H9 (cell line): ENCODE measurements around the gene PRSS50. TPM values are rescaled to one million over a fixed set of nuclear protein-coding genes. Genes with fewer than 3 reads are reported as not detected.
A peak's percentile ranks its signal among the peaks of the same experiment; 100 is the strongest.

Source experiments
- DNase-seq: peaks from one replicate; pipeline ENCODE4 v3.0.0-alpha.2; 2017
- H2AFZ ChIP-seq: one replicate; pipeline ENCODE4 v1.6.1; 2013; ENCODE audit warnings: mild to moderate bottlenecking, low read length, control low read depth, moderate library complexity
- H2AK5ac ChIP-seq: 2 replicates; pipeline ENCODE4 v1.6.1; 2013; ENCODE audit warnings: low read length, control low read depth, mixed read lengths; ENCODE audit not compliant: insufficient read length
- H2BK120ac ChIP-seq: one replicate; pipeline ENCODE4 v1.6.1; 2013; ENCODE audit warnings: low read depth, mild to moderate bottlenecking, low read length, control low read depth, inconsistent platforms; ENCODE audit not compliant: poor library complexity, severe bottlenecking
- H2BK12ac ChIP-seq: 2 replicates; pipeline ENCODE4 v1.6.1; 2013; ENCODE audit warnings: low read length, control low read depth, mixed read lengths, low read depth; ENCODE audit not compliant: insufficient read length
- H2BK15ac ChIP-seq: 2 replicates; pipeline ENCODE4 v1.6.1; 2013; ENCODE audit warnings: low read depth, low read length, control low read depth
- H2BK20ac ChIP-seq: one replicate; pipeline ENCODE4 v1.6.1; 2013; ENCODE audit warnings: low read depth, mild to moderate bottlenecking, low read length, control low read depth, inconsistent platforms; ENCODE audit not compliant: poor library complexity, severe bottlenecking
- H2BK5ac ChIP-seq: 2 replicates; pipeline ENCODE4 v1.6.1; 2013; ENCODE audit warnings: low read length, control low read depth, mixed read lengths; ENCODE audit not compliant: insufficient read length
- H3K14ac ChIP-seq: 2 replicates; pipeline ENCODE4 v1.6.1; 2013; ENCODE audit warnings: low read length, control low read depth; ENCODE audit not compliant: insufficient read depth
- H3K18ac ChIP-seq: 2 replicates; pipeline ENCODE4 v1.6.1; 2013; ENCODE audit warnings: low read depth, mild to moderate bottlenecking, mixed read lengths, low read length, control low read depth; ENCODE audit not compliant: insufficient read length
- H3K23ac ChIP-seq: 2 replicates; pipeline ENCODE4 v1.6.1; 2013; ENCODE audit warnings: low read length, control low read depth, mixed read lengths, low read depth; ENCODE audit not compliant: insufficient read length
- H3K23me2 ChIP-seq: 2 replicates; pipeline ENCODE4 v1.6.1; 2013; ENCODE audit warnings: low read depth, mild to moderate bottlenecking, mixed read lengths, low read length, control low read depth; ENCODE audit not compliant: insufficient read length, poor library complexity, severe bottlenecking
- H3K27ac ChIP-seq: 2 replicates; pipeline ENCODE4 v1.5.1; 2013; ENCODE audit warnings: low read length, control low read depth, mixed read lengths, low read depth; ENCODE audit not compliant: insufficient read length
- H3K27me3 ChIP-seq: 2 replicates; pipeline ENCODE4 v1.6.1; 2013; ENCODE audit warnings: low read length, control low read depth, inconsistent platforms; ENCODE audit not compliant: insufficient read depth
- H3K4ac ChIP-seq: 2 replicates; pipeline ENCODE4 v1.6.1; 2013; ENCODE audit warnings: low read depth, mild to moderate bottlenecking, control low read depth, inconsistent platforms, low read length, moderate library complexity
- H3K4me1 ChIP-seq: 2 replicates; pipeline ENCODE4 v1.6.1; 2013; ENCODE audit warnings: low read length, control low read depth, inconsistent platforms; ENCODE audit not compliant: insufficient read depth
- H3K4me2 ChIP-seq: 2 replicates; pipeline ENCODE4 v1.6.1; 2013; ENCODE audit warnings: low read length, control low read depth, mixed read lengths; ENCODE audit not compliant: insufficient read length, insufficient read depth
- H3K56ac ChIP-seq: 2 replicates; pipeline ENCODE4 v1.6.1; 2013; ENCODE audit warnings: low read depth, mild to moderate bottlenecking, mixed read lengths, low read length, control low read depth; ENCODE audit not compliant: insufficient read length
- H3K79me1 ChIP-seq: 2 replicates; pipeline ENCODE4 v1.6.1; 2013; ENCODE audit warnings: low read depth, mild to moderate bottlenecking, moderate library complexity, low read length, control low read depth, inconsistent platforms; ENCODE audit not compliant: insufficient read depth, poor library complexity, severe bottlenecking
- H3K79me2 ChIP-seq: 2 replicates; pipeline ENCODE4 v1.6.1; 2013; ENCODE audit warnings: low read length, control low read depth, inconsistent platforms; ENCODE audit not compliant: insufficient read depth
- H3K9ac ChIP-seq: 2 replicates; pipeline ENCODE4 v1.6.1; 2013; ENCODE audit warnings: low read length, control low read depth, mixed read lengths; ENCODE audit not compliant: insufficient read length; ENCODE audit errors: extremely low read depth
- H3K9me3 ChIP-seq: one replicate; pipeline ENCODE4 v1.6.1; 2013; ENCODE audit warnings: low read depth, low read length, inconsistent platforms; ENCODE audit not compliant: control insufficient read depth
- H3T11ph ChIP-seq: one replicate; pipeline ENCODE4 v1.6.1; 2013; ENCODE audit warnings: mild to moderate bottlenecking, low read length, control low read depth, inconsistent platforms
- H4K20me1 ChIP-seq: one replicate; pipeline ENCODE4 v1.6.1; 2013; ENCODE audit not compliant: control insufficient read depth, insufficient read length, insufficient read depth
- H4K5ac ChIP-seq: 2 replicates; pipeline ENCODE4 v1.6.1; 2013; ENCODE audit warnings: low read depth, mild to moderate bottlenecking, mixed read lengths, low read length, control low read depth; ENCODE audit not compliant: insufficient read length
- H4K8ac ChIP-seq: replicated peaks from 2 replicates; pipeline ENCODE4 v1.6.1; 2013; ENCODE audit warnings: low read length, control low read depth, mixed read lengths, low read depth; ENCODE audit not compliant: insufficient read length
- H4K91ac ChIP-seq: 2 replicates; pipeline ENCODE4 v1.6.1; 2013; ENCODE audit warnings: low read depth, mild to moderate bottlenecking, moderate library complexity, mixed read lengths, low read length, control low read depth; ENCODE audit not compliant: insufficient read length
- H3K27ac Mint-ChIP-seq, 3 experiments: 2 replicates in 2 of 3; 3 replicates in 1 of 3; pipeline ENCODE4 v1.8.0; 2020 to 2021; ENCODE audit warnings: mixed read lengths in 3 of 3, mild to moderate bottlenecking in 1 of 3, moderate library complexity in 1 of 3
- H3K27me3 Mint-ChIP-seq: 2 replicates; pipeline ENCODE4 v1.8.0; 2021; ENCODE audit warnings: low read depth, mild to moderate bottlenecking, moderate library complexity, mixed read lengths
- H3K36me3 Mint-ChIP-seq, 3 experiments: 2 replicates in 2 of 3; 3 replicates in 1 of 3; pipeline ENCODE4 v1.8.0; 2020 to 2021; ENCODE audit warnings: low read depth in 3 of 3, mixed read lengths in 3 of 3; ENCODE audit not compliant: insufficient read depth in 1 of 3
- H3K4me1 Mint-ChIP-seq, 2 experiments: 2 replicates each; pipeline ENCODE4 v1.8.0; 2020; ENCODE audit warnings: mixed read lengths in 2 of 2
- H3K4me3 Mint-ChIP-seq, 2 experiments: 2 replicates in 1 of 2; 3 replicates in 1 of 2; pipeline ENCODE4 v1.8.0; 2020 to 2021; ENCODE audit warnings: mild to moderate bottlenecking in 2 of 2, mixed read lengths in 2 of 2, moderate library complexity in 1 of 2
- H3K9me3 Mint-ChIP-seq, 2 experiments: 2 replicates in 1 of 2; 3 replicates in 1 of 2; pipeline ENCODE4 v1.8.0; 2020; ENCODE audit warnings: mild to moderate bottlenecking in 2 of 2, mixed read lengths in 2 of 2, moderate library complexity in 1 of 2
- CTCF ChIP-seq: fragments of 200-600 bp; sonication (generic); conservative IDR thresholded peaks from 3 replicates; pipeline ENCODE4 v1.8.0; 2021; ENCODE audit warnings: antibody characterized with exemption, mild to moderate bottlenecking
- WGBS: extraction: QIAGEN DNeasy Blood & Tissue Kit; methylation state at CpG from one replicate; pipeline ENCODE4 v1.1.7; 2013; ENCODE audit warnings: missing lambda C conversion rate, low lambda C conversion rate, mixed read lengths; ENCODE audit not compliant: insufficient read length; ENCODE audit errors: extremely low coverage; 5-methylcytosine and 5-hydroxymethylcytosine counted together
- total RNA-seq: library from RNA; stranded (reverse); gene quantifications from 2 replicates; pipeline ENCODE4 v1.2.1, GENCODE V29; 2021

The PRSS50 gene
- total RNA-seq, 1 experiment from 2014 or later: 0.24 TPM

GRCh38 chr3:46724424-46724823, 6.8 kb upstream of the PRSS50 start:
- no peak overlapping the region for H2BK120ac ChIP-seq
- H2BK20ac ChIP-seq: no peak overlapping the region
- H3T11ph ChIP-seq: no peak overlapping the region
- H3K27ac Mint-ChIP-seq: 0 out of 7 replicates have a peak overlapping the region, but pooled peaks of 1 of the 3 experiments have one; percentile 22
- H3K27me3 Mint-ChIP-seq: peaks cover 4% of the 10 kb centered on the region
- H3K4me1 ChIP-seq: no peaks in the 10 kb centered on the region; the same call in none of the 2 replicates
- H3K27ac ChIP-seq: no peak overlapping the region
- DNase-seq: no peak
- H3K79me2 ChIP-seq: no peaks in the 10 kb centered on the region
- no CpG with 5 or more reads among the region's 4 CpGs for WGBS
- no peaks in the 10 kb centered on the region for H3K36me3 Mint-ChIP-seq
- no peaks in the 10 kb centered on the region for H3K9me3 ChIP-seq
- H3K4me1 Mint-ChIP-seq: peaks cover 23 to 30% of the 10 kb centered on the region in 2 experiments
- no peak overlapping the region for H2BK5ac ChIP-seq
- no peaks in the 10 kb centered on the region for H3K79me1 ChIP-seq
- no peak overlapping the region for H3K14ac ChIP-seq
- no peak overlapping the region for H3K23ac ChIP-seq
- no peak overlapping the region for H3K4me2 ChIP-seq
- no peak overlapping the region for H2AK5ac ChIP-seq
- H2BK15ac ChIP-seq: no peak overlapping the region
- H2BK12ac ChIP-seq: no peak overlapping the region
- TF ChIP-seq CTCF: no peak
- H4K5ac ChIP-seq: no peak overlapping the region
- H3K23me2 ChIP-seq: no peaks in the 10 kb centered on the region
- no peak overlapping the region for H3K4ac ChIP-seq
- H3K9me3 Mint-ChIP-seq: peaks cover 0 to 2% of the 10 kb centered on the region in 2 experiments; a peak in 1 of 5 replicates
- no peak overlapping the region for H4K91ac ChIP-seq
- no peak overlapping the region for H3K56ac ChIP-seq
- no peak overlapping the region for H3K18ac ChIP-seq
- no peak overlapping the region for H3K4me3 Mint-ChIP-seq
- no peaks in the 10 kb centered on the region for H3K27me3 ChIP-seq
- H2AFZ ChIP-seq: no peak overlapping the region
- no peak overlapping the region for H3K9ac ChIP-seq
- H4K20me1 ChIP-seq: no peaks in the 10 kb centered on the region
- no peak overlapping the region for H4K8ac ChIP-seq
